Endothelial cell of umbilical vein (primary cell): ENCODE measurements around the gene HIVEP3. TPM values are rescaled to one million over a fixed set of nuclear protein-coding genes. Genes with fewer than 3 reads are reported as not detected.

Experiments used
- BruUV-seq: library from RNA; stranded (reverse); fragments of 400-500 nt; replicated peaks from 2 replicates; lab custom pipeline; 2021; lab: Mats Ljungman, UMichigan
- CTCF ChIA-PET: fragments of 300-600, 350-600 bp; sonication (Branson Sonifier 250); formaldehyde crosslinking; loops from one replicate; lab custom pipeline; 2021; ENCODE audit warnings: antibody characterized with exemption, inconsistent platforms; lab: Charles Lee
- POLR2A ChIA-PET: fragments of 300-600, 350-600 bp; sonication (Branson Sonifier 250); formaldehyde crosslinking; loops from one replicate; lab custom pipeline; 2021; ENCODE audit warnings: antibody characterized with exemption, inconsistent platforms; lab: Charles Lee
- DNase-seq: peaks from one replicate; pipeline ENCODE4 v3.0.0-alpha.2; 2011; ENCODE audit warnings: low read depth, low spot score
- FAIRE-seq: peaks from 2 replicates; lab custom pipeline; 2011; peaks lifted over from hg19 to GRCh38; lab: Jason Lieb, UNC
- H2AFZ ChIP-seq: 2 replicates; pipeline ENCODE4 v1.6.0; 2012; ENCODE audit warnings: low read depth, low read length, control low read depth, inconsistent platforms
- H3K27ac ChIP-seq: 2 replicates; pipeline ENCODE4 v1.5.1; 2011; ENCODE audit warnings: low read depth, mild to moderate bottlenecking, control low read depth, low read length, moderate library complexity; ENCODE audit not compliant: insufficient read depth
- H3K27me3 ChIP-seq, 2 experiments: 2 replicates each; pipeline versions ENCODE4 v1.6.0 to v1.6.1; 2011; ENCODE audit warnings: low read length in 2 of 2, mixed read lengths in 1 of 2; ENCODE audit not compliant: control insufficient read depth in 2 of 2, insufficient read depth in 2 of 2
- H3K36me3 ChIP-seq, 2 experiments: 2 replicates in 1 of 2; 3 replicates in 1 of 2; pipeline ENCODE4 v1.5.1; 2011; ENCODE audit warnings: low read length in 2 of 2, mild to moderate bottlenecking in 1 of 2, moderate library complexity in 1 of 2; ENCODE audit not compliant: control insufficient read depth in 2 of 2, insufficient read depth in 2 of 2; ENCODE audit errors: extremely low read depth in 1 of 2
- H3K4me1 ChIP-seq: 3 replicates; pipeline ENCODE4 v1.5.1; 2011; ENCODE audit warnings: mild to moderate bottlenecking, low read length; ENCODE audit not compliant: control insufficient read depth, insufficient read depth; ENCODE audit errors: extremely low read depth
- H3K4me2 ChIP-seq: 2 replicates; pipeline ENCODE4 v1.6.1; 2011; ENCODE audit warnings: low read length, control low read depth, mixed read lengths; ENCODE audit not compliant: insufficient read depth
- H3K4me3 ChIP-seq, 3 experiments: fragments of 200-600 bp in 1 of 3; sonication (generic), shearing (Covaris generic) in 1 of 3; replicated peaks in 1 of 3; 2 replicates each; pipeline ENCODE4 v1.5.1; 2011 to 2016; ENCODE audit warnings: control low read depth in 3 of 3, low read length in 3 of 3, mild to moderate bottlenecking in 2 of 3, inconsistent platforms in 1 of 3, low read depth in 1 of 3, moderate library complexity in 1 of 3; ENCODE audit not compliant: insufficient read depth in 1 of 3
- H3K79me2 ChIP-seq: 2 replicates; pipeline ENCODE4 v1.6.0; 2012; ENCODE audit warnings: low read length, inconsistent platforms; ENCODE audit not compliant: control insufficient read depth, insufficient read depth
- H3K9ac ChIP-seq: replicated peaks from 2 replicates; pipeline ENCODE3; 2011; ENCODE audit warnings: low read length, control low read depth; ENCODE audit not compliant: insufficient read depth; ENCODE audit errors: extremely low read depth
- H3K9me1 ChIP-seq: replicated peaks from 3 replicates; pipeline ENCODE4 v1.6.0; 2011; ENCODE audit warnings: mild to moderate bottlenecking, low read length; ENCODE audit not compliant: control insufficient read depth, insufficient read depth; ENCODE audit errors: extremely low read depth
- H3K9me3 ChIP-seq: replicated peaks from 2 replicates; pipeline ENCODE4 v1.5.1; 2012; ENCODE audit warnings: low read length, inconsistent platforms; ENCODE audit not compliant: control insufficient read depth, insufficient read depth
- H4K20me1 ChIP-seq: replicated peaks from 2 replicates; pipeline ENCODE3; 2011; ENCODE audit warnings: mild to moderate bottlenecking, low read length; ENCODE audit not compliant: control insufficient read depth, insufficient read depth; ENCODE audit errors: extremely low read depth
- CTCF ChIP-seq, 2 donors: IDR thresholded peaks; 1 replicate in 1 of 2; 2 replicates in 1 of 2; pipeline ENCODE4 v1.5.1; 2011; ENCODE audit warnings: low read length in 2 of 2, mild to moderate bottlenecking in 2 of 2, moderate library complexity in 2 of 2, control low read depth in 1 of 2, inconsistent platforms in 1 of 2, low read depth in 1 of 2; ENCODE audit not compliant: insufficient read depth in 1 of 2; ENCODE audit errors: extremely low read depth in 1 of 2
- EZH2 ChIP-seq: IDR thresholded peaks from 2 replicates; pipeline ENCODE4 v1.6.1; 2012; ENCODE audit warnings: borderline replicate concordance, low read depth, mild to moderate bottlenecking, moderate library complexity, low read length, inconsistent platforms; ENCODE audit not compliant: severe bottlenecking
- FOS ChIP-seq: IDR thresholded peaks from 2 replicates; pipeline ENCODE4 v1.6.1; 2011; ENCODE audit warnings: mild to moderate bottlenecking, low read length, moderate library complexity, borderline replicate concordance; ENCODE audit not compliant: insufficient read depth
- GATA2 ChIP-seq: IDR thresholded peaks from 2 replicates; pipeline ENCODE4 v1.7.0; 2011; ENCODE audit warnings: low read depth, mild to moderate bottlenecking, moderate library complexity, mixed read lengths, low read length; ENCODE audit not compliant: insufficient read length, insufficient read depth
- JUN ChIP-seq: IDR thresholded peaks from 2 replicates; pipeline ENCODE4 v1.6.1; 2011; ENCODE audit warnings: borderline replicate concordance, low read depth; ENCODE audit not compliant: insufficient read length, insufficient read depth
- MYC ChIP-seq: IDR thresholded peaks from one replicate; pipeline ENCODE4 v1.6.1; 2011; ENCODE audit warnings: mild to moderate bottlenecking, low read depth, low read length
- POLR2A ChIP-seq: IDR thresholded peaks from 2 replicates; pipeline ENCODE4 v1.6.1; 2012; ENCODE audit warnings: low read depth, mild to moderate bottlenecking, control low read depth, low read length
- POLR2AphosphoS5 ChIP-seq: IDR thresholded peaks from 2 replicates; pipeline ENCODE4 v1.6.1; 2012; ENCODE audit warnings: low read depth, mild to moderate bottlenecking, control low read depth, low read length, moderate library complexity; ENCODE audit not compliant: insufficient read depth
- dilution Hi-C: fragments of 300-500 bp; cut with MboI; formaldehyde crosslinking; loops from one replicate; pipeline ENCODE4 v1.15.0; 2019; ENCODE audit warnings: low sequenced_read_pairs; ENCODE audit not compliant: extremely low pct_ligation_motif_present
- intact Hi-C: fragments of 100-400 bp; cut with micrococcal nuclease; formaldehyde crosslinking; loops from one replicate; pipeline ENCODE4 v1.10.0; 2022
- polyA plus RNA-seq, 4 experiments: library from polyadenylated mRNA; depleted of rRNA in 3 of 4; stranded (reverse) in 3 of 4; unstranded in 1 of 4; fragments of >200 nt; gene quantifications; 2 replicates each; pipeline versions ENCODE4 v1.2.1 to v1.2.3, GENCODE V29; 2011 to 2012; ENCODE audit warnings: missing spikeins in 1 of 4
- total RNA-seq: library from RNA; stranded (reverse); gene quantifications from 2 replicates; pipeline ENCODE4 v1.2.3, GENCODE V29; 2021
- TF ChIP-seq, protein P1 (sequence below): IDR thresholded peaks from 2 replicates; pipeline ENCODE4 v1.6.1; 2011; ENCODE audit not compliant: insufficient read depth, insufficient read length

The HIVEP3 gene
- total and polyA plus RNA-seq, 2 donors (not counting 3 experiments of a cell fraction or from before 2014, with no cell fraction given), result 3.4 to 4.0 TPM

- CTCF ChIA-PET, result interaction anchor here (1.2 to 1.7 kb wide), 5 partner anchors 9 to 66 kb away, joined by 3 to 6 read pairs (median 4); no protein-coding TSS in a partner anchor
- Histone ChIP-seq H3K9me1 (no peaks in the 10 kb centered on the region), H3K4me3 (no peak overlapping the region), H3K36me3 (no peaks in the 10 kb centered on the region), H3K27ac (no peak overlapping the region), H3K27me3 (no peaks in the 10 kb centered on the region), H3K9me3 (no peaks in the 10 kb centered on the region), H3K9ac (no peak overlapping the region), H3K4me2 (no peak overlapping the region), H3K4me1 (peaks cover 17% of the 10 kb centered on the region), H3K79me2 (no peaks in the 10 kb centered on the region), H2AFZ (no peak overlapping the region), H4K20me1 (no peaks in the 10 kb centered on the region)
- no peak for FAIRE-seq
- POLR2A ChIA-PET, result no interaction called here
- no peak for DNase-seq
- dilution Hi-C loops, result no loop called here
- TF ChIP-seq, protein P1, sequence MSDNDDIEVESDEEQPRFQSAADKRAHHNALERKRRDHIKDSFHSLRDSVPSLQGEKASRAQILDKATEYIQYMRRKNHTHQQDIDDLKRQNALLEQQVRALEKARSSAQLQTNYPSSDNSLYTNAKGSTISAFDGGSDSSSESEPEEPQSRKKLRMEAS, result no peak
- no peak for TF ChIP-seq CTCF (IDR thresholded peaks at IDR 0.05; ENCODE audit: extremely low read depth in 1 of 2, insufficient read depth in 1 of 2, low read depth in 1 of 2, low read length in 2 of 2)
- no peak for TF ChIP-seq GATA2
- TF ChIP-seq POLR2A, result no peak
- no peak for TF ChIP-seq POLR2AphosphoS5
- TF ChIP-seq EZH2, result no peak
- no peak for TF ChIP-seq FOS
- TF ChIP-seq JUN, result no peak
- TF ChIP-seq MYC, result no peak
- intact Hi-C loops, result no loop called here
- no TSS peak for BruUV-seq
Observed at GRCh38 chr1:41499591-41499990, 419.1 kb downstream of the HIVEP3 start.
